ENCODE measurements around the gene CMIP. TPM values are rescaled to one million over a fixed set of nuclear protein-coding genes. Genes with fewer than 3 reads are reported as not detected.
A peak's percentile ranks its signal among the peaks of the same experiment; 100 is the strongest.

CMIP gene
- total RNA-seq, 2 donors from 2014 or later: 35.5 to 51.5 TPM

GRCh38 chr16:81492965-81493754, 48.6 kb downstream of the CMIP start:
- ATAC-seq (peak in 1 of 2 donors; percentile 38), DNase-seq (ENCODE audit: low spot score in 2 of 2) (no peak)
- peak overlapping the region in 1 of 2 donors; percentile 57 for H3K27ac Mint-ChIP-seq
- no peaks in the 10 kb centered on the region for H3K36me3 Mint-ChIP-seq
- H3K9me3 Mint-ChIP-seq: no peaks in the 10 kb centered on the region

GRCh38 chr16:81493755-81494433, 49.3 kb downstream of the CMIP start:
- Mint-ChIP-seq H3K36me3 (no peaks in the 10 kb centered on the region), H3K27ac (peak overlapping the region in 1 of 2 donors; percentile 57), H3K9me3 (no peaks in the 10 kb centered on the region)
- ATAC-seq (peak; percentile 80 to 99), DNase-seq (ENCODE audit: low spot score in 2 of 2) (peak; percentile 24 to 74)

- ATAC-seq: no peak
- H3K27ac Mint-ChIP-seq: peak overlapping the region in 1 of 2 donors; percentile 65
These were observed 49.8 kb downstream of the CMIP start for GRCh38 chr16:81494434-81494806.

DNA sequence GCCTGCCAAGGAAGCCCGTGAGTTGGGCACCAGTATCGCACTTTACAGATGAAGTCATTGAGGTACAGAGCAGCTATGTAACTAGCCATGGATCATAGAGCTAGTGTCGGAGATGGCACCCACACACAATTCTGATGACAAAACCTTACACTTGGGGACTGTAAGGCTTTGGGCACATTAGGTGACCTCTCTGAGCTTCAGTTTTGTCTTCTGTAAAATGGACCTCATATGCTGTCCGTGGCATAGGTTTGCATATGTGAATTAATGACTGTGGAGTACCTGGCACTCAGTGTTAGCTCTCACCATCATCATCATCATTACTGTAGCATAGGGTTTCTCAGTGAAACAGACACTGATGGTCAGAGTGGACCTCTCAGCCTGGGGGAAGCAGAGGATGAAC, 50.3 kb downstream of the CMIP start:
- Mint-ChIP-seq H3K36me3 (no peaks in the 10 kb centered on the region), H3K27ac (peak overlapping the region in 1 of 2 donors; percentile 65), H3K9me3 (no peaks in the 10 kb centered on the region)
- ATAC-seq (no peak), DNase-seq (ENCODE audit: low spot score in 2 of 2) (no peak)

More at GRCh38 chr16:81494434-81494806, 49.8 kb downstream of the CMIP start:
- DNase-seq (ENCODE audit: low spot score in 2 of 2): no peak
- Mint-ChIP-seq H3K9me3 (no peaks in the 10 kb centered on the region), H3K36me3 (no peaks in the 10 kb centered on the region)

- DNase-seq (ENCODE audit: low spot score in 2 of 2) (no peak), ATAC-seq (no peak)
- H3K9me3 Mint-ChIP-seq: no peaks in the 10 kb centered on the region
- H3K36me3 Mint-ChIP-seq: no peaks in the 10 kb centered on the region
- H3K27ac Mint-ChIP-seq: peak overlapping the region in 1 of 2 donors; percentile 12
These were observed 51.0 kb downstream of the CMIP start for GRCh38 chr16:81495321-81496234.

- Mint-ChIP-seq H3K36me3 (no peaks in the 10 kb centered on the region), H3K9me3 (no peaks in the 10 kb centered on the region), H3K27ac (no peak overlapping the region)
- DNase-seq (ENCODE audit: low spot score in 2 of 2) (no peak), ATAC-seq (no peak)
These were observed 51.7 kb downstream of the CMIP start for GRCh38 chr16:81496321-81496720.

- H3K36me3 Mint-ChIP-seq: no peaks in the 10 kb centered on the region
- no peak for DNase-seq (ENCODE audit: low spot score in 2 of 2)
- no peaks in the 10 kb centered on the region for H3K9me3 Mint-ChIP-seq
- no peak overlapping the region for H3K27ac Mint-ChIP-seq
- ATAC-seq: no peak
These were observed 52.1 kb downstream of the CMIP start for GRCh38 chr16:81496742-81497141.

GRCh38 chr16:81497690-81498089, 53.1 kb downstream of the CMIP start:
- no peak for DNase-seq (ENCODE audit: low spot score in 2 of 2)
- H3K9me3 Mint-ChIP-seq: no peaks in the 10 kb centered on the region
- H3K27ac Mint-ChIP-seq: peak overlapping the region; percentile 22 to 32
- H3K36me3 Mint-ChIP-seq: no peaks in the 10 kb centered on the region
- ATAC-seq: no peak

GRCh38 chr16:81498351-81498750, 53.7 kb downstream of the CMIP start:
- DNase-seq (ENCODE audit: low spot score in 2 of 2): no peak
- H3K9me3 Mint-ChIP-seq: no peaks in the 10 kb centered on the region
- no peak for ATAC-seq
- H3K27ac Mint-ChIP-seq: peak overlapping the region in 1 of 2 donors; percentile 22
- H3K36me3 Mint-ChIP-seq: no peaks in the 10 kb centered on the region

DNA sequence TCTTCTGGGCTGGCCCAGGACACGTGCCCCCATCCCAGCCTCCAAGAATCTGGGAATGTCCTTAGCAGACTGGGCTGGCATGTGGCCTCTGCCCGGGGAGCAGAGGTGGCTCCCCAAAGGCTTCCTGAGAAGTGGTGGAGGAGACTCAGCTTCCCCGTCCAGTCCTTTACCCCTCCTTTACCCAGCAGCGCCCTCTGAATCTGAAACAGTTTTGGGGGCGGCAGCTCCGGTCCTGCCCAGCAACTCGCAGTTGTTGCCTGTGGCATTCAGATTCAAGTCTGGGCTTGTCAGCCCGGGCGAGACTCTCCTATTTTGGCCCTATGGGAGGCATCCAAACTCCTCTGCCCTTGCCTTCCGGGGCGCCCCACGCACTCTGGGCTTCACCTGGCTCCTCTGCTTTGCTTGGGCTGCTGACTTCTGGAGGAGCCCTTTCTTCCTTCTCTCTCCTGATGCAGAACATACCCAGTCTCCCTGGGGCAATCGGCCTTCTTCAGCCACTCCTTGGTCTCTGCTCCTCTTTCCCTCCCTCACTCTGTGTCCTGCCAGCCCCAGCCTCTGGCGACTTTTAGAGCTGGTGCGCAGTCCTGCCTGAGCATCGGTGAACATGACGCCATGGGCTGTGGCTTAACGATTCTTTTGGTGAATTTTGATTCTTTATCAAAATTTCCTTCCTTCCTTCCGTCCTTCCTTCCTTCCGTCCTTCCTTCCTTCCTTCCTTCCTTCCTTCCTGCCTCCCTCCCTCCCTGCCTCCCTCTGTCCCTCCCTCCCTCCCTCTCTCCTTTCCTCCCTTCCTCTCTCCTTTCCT, 55.2 kb downstream of the CMIP start:
- Mint-ChIP-seq H3K36me3 (no peaks in the 10 kb centered on the region), H3K9me3 (no peaks in the 10 kb centered on the region), H3K27ac (peak overlapping the region in 1 of 2 donors; percentile 19)
- DNase-seq (ENCODE audit: low spot score in 2 of 2) (no peak), ATAC-seq (no peak)

DNA sequence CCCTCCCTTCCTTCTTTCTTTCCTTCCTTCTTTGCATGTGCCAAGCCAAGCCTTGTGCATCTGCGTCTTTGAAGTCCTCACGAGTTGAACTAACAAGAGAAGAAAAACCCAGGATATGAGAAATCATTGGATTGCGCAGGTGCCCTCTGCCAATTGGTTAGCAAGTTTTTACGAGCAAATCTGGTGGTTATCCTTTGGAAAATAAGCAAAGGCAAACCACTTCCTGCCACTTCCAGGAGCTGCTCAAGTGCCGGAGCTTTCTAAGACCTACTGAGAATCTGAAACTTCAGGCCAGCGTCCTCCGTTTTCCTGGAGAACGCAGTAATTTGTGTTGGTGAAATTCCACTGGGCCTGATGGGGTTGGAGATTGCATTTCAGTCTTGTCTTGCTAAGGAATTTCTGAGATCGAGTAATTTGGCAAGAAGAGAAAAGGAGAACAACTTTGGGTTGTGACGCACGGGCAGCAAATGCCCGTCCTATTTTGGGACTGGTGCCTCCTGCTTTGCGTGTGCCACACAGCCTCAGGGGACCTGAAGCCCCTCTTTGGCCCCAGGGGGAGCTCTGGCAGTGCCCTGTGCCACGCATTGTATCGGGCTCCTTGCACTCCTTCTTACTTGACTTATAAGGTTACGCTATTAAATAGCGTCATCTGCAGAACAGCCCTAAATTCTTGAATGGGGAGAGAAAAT, 56.4 kb downstream of the CMIP start:
- H3K9me3 Mint-ChIP-seq: no peaks in the 10 kb centered on the region
- no peaks in the 10 kb centered on the region for H3K36me3 Mint-ChIP-seq
- H3K27ac Mint-ChIP-seq: peak overlapping the region in 1 of 2 donors; percentile 52
- no peak for ATAC-seq
- no peak for DNase-seq (ENCODE audit: low spot score in 2 of 2)

- DNase-seq (ENCODE audit: low spot score in 2 of 2): no peak
- Mint-ChIP-seq H3K27ac (no peak overlapping the region), H3K36me3 (no peaks in the 10 kb centered on the region), H3K9me3 (no peaks in the 10 kb centered on the region)
- ATAC-seq: no peak
These were observed 57.9 kb downstream of the CMIP start for GRCh38 chr16:81502396-81503070.

- Mint-ChIP-seq H3K27ac (no peak overlapping the region), H3K36me3 (no peaks in the 10 kb centered on the region), H3K9me3 (no peaks in the 10 kb centered on the region)
- no peak for DNase-seq (ENCODE audit: low spot score in 2 of 2)
- no peak for ATAC-seq
These were observed 60.5 kb downstream of the CMIP start for GRCh38 chr16:81505011-81505661.

DNA sequence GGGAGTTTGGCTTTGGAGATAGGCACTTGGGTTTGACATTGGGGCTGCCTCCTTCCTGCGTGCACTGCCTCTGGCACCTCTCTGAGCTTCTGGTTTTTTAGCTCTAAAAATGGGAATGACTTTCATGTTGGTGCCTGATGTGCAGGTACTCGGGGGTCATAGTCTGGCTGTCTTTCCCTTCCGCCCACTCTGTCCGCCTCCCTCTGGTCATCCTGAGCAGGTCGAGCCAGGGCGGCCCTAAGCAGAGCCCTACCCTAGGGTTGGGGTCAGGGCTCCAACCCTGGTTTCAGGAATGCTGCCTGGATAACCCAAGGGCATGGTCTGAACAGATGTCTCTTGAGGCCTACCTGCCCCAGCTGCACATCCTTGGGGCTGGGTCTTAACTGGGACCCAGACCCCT, 64.8 kb downstream of the CMIP start:
- DNase-seq (ENCODE audit: low spot score in 2 of 2) (no peak), ATAC-seq (no peak)
- Mint-ChIP-seq H3K36me3 (no peaks in the 10 kb centered on the region), H3K9me3 (no peaks in the 10 kb centered on the region), H3K27ac (no peak overlapping the region)

GRCh38 chr16:81510016-81510415, 65.4 kb downstream of the CMIP start:
- Mint-ChIP-seq H3K36me3 (no peaks in the 10 kb centered on the region), H3K27ac (no peak overlapping the region), H3K9me3 (no peaks in the 10 kb centered on the region)
- DNase-seq (ENCODE audit: low spot score in 2 of 2) (no peak), ATAC-seq (no peak)
